HEK293T (cell line): ENCODE measurements around the gene EPHB6.

Source experiments
- CTCF ChIA-PET: fragments of 350-600 bp; formaldehyde crosslinking; extraction: SDS; loops from one replicate; lab custom pipeline; 2021; ENCODE audit warnings: antibody characterized with exemption, inconsistent platforms; lab: Yijun Ruan, JAX
- POLR2A ChIA-PET: fragments of 350-600 bp; formaldehyde crosslinking; extraction: SDS; loops from one replicate; lab custom pipeline; 2020; ENCODE audit warnings: antibody characterized with exemption, inconsistent platforms; lab: Yijun Ruan, JAX
- DNase-seq: peaks from one replicate; pipeline ENCODE4 v3.0.0; 2012; ENCODE audit warnings: mixed read lengths; ENCODE audit errors: extremely low spot score
- ARNT ChIP-seq: fragments of 450-650 bp; IDR thresholded peaks from 2 replicates; pipeline ENCODE4 v1.6.1; 2017; ENCODE audit warnings: mild to moderate bottlenecking
- BHLHE40 ChIP-seq: fragments of 450-650 bp; IDR thresholded peaks from 2 replicates; pipeline ENCODE4 v1.6.1; 2016; ENCODE audit warnings: mild to moderate bottlenecking, moderate library complexity, borderline replicate concordance
- CTBP1 ChIP-seq: fragments of 450-650 bp; IDR thresholded peaks from 2 replicates; pipeline ENCODE4 v1.6.1; 2016; ENCODE audit warnings: borderline replicate concordance
- ELF4 ChIP-seq: fragments of 450-650 bp; IDR thresholded peaks from 2 replicates; pipeline ENCODE4 v1.6.1; 2017; ENCODE audit warnings: antibody characterized with exemption
- FOXA1 ChIP-seq: fragments of 450-650 bp; IDR thresholded peaks from 2 replicates; pipeline ENCODE4 v1.6.1; 2016; ENCODE audit warnings: mild to moderate bottlenecking
- FOXK2 ChIP-seq: fragments of 450-650 bp; IDR thresholded peaks from 2 replicates; pipeline ENCODE4 v1.6.1; 2016; ENCODE audit warnings: mild to moderate bottlenecking
- FOXM1 ChIP-seq: fragments of 450-650 bp; IDR thresholded peaks from 2 replicates; pipeline ENCODE4 v1.6.1; 2017; ENCODE audit warnings: mild to moderate bottlenecking, borderline replicate concordance
- HDGF ChIP-seq: fragments of 450-650 bp; IDR thresholded peaks from 2 replicates; pipeline ENCODE4 v1.6.1; 2017; ENCODE audit warnings: antibody characterized with exemption, borderline replicate concordance
- L3MBTL2 ChIP-seq: fragments of 450-650 bp; conservative IDR thresholded peaks from 2 replicates; pipeline ENCODE4 v1.6.1; 2016; ENCODE audit warnings: mild to moderate bottlenecking
- LEF1 ChIP-seq: fragments of 450-650 bp; IDR thresholded peaks from 2 replicates; pipeline ENCODE4 v1.6.1; 2017; ENCODE audit warnings: mild to moderate bottlenecking, borderline replicate concordance
- NFRKB ChIP-seq: fragments of 450-650 bp; IDR thresholded peaks from 2 replicates; pipeline ENCODE4 v1.6.1; 2016; ENCODE audit warnings: mild to moderate bottlenecking, moderate library complexity
- PKNOX1 ChIP-seq: fragments of 450-650 bp; IDR thresholded peaks from 2 replicates; pipeline ENCODE4 v1.6.1; 2016
- SP1 ChIP-seq: fragments of 450-650 bp; IDR thresholded peaks from 2 replicates; pipeline ENCODE4 v1.6.1; 2017
- SUZ12 ChIP-seq: fragments of 450-650 bp; IDR thresholded peaks from 2 replicates; pipeline ENCODE4 v1.6.1; 2016; ENCODE audit warnings: mild to moderate bottlenecking
- TARDBP ChIP-seq: fragments of 450-650 bp; IDR thresholded peaks from 2 replicates; pipeline ENCODE4 v1.6.1; 2016
- ZNF384 ChIP-seq: fragments of 450-650 bp; IDR thresholded peaks from 2 replicates; pipeline ENCODE4 v1.6.1; 2016

EPHB6 gene

DNA sequence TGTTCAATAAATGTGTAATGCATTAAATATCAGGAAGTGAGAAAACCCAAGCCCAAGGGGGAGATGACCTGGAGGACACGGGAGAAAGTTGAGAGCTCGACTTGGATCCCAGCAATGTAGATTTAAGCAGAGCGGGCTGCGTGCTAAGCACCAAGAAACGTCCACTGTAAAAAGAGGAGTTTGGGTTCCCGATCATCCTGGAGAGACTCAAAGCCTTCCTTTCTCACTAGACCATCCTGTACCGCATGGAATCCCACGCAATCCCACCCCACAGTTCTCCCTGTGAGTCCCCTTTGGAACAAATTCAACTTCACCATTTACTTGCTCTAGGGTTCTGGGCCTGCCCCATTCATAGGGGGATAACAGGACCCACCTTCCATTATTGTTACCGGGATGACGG is 28.3 kb downstream of the EPHB6 start:
- no peak for TF ChIP-seq ZNF384
- TF ChIP-seq LEF1: no peak
- TF ChIP-seq SUZ12: no peak
- no peak for TF ChIP-seq NFRKB
- DNase-seq: no peak
- CTCF ChIA-PET: interaction anchor here (3.5 kb wide), 1 partner anchor 11 kb away, joined by 14 read pairs; no protein-coding TSS in a partner anchor
- POLR2A ChIA-PET: no interaction called here

DNA sequence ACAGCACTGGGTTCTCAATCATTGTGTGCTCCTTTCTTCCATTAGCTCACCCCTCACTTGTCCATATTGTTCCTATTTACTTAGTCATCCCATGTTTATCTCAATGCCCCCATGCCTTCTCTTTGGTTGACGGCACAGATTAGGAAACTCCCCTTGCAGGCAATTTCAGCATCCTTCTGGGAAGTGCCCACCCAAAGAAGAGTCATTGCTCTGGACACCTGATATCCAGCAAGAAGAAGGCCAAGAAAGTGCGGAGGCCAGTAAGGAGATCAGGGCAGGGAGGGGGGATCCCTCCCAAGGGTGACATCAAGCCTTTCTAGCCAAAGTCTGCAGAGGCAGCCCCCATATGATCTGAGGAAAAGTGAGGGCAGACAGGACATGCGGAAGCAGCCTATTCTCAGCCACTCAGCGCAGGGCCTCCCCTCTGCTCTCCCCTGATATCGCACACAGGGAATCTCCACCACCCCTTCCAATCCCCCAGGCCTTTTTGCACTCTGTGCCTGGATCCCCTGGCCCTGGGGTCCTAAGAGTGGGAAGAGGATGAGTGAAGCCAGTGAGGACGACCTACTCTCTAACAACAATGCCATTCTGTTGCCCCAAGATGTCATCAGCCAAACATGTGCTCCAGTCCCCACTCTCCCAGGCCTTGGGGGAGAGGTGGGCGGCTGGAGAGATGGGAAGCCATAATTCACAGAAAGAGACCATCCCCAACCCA is 28.9 kb downstream of the EPHB6 start:
- ChIA-PET CTCF (interaction anchor here (3.5 kb wide), 1 partner anchor 11 kb away, joined by 14 read pairs; no protein-coding TSS in a partner anchor), POLR2A (no interaction called here)
- no peak for TF ChIP-seq TARDBP
- DNase-seq: no peak

DNA sequence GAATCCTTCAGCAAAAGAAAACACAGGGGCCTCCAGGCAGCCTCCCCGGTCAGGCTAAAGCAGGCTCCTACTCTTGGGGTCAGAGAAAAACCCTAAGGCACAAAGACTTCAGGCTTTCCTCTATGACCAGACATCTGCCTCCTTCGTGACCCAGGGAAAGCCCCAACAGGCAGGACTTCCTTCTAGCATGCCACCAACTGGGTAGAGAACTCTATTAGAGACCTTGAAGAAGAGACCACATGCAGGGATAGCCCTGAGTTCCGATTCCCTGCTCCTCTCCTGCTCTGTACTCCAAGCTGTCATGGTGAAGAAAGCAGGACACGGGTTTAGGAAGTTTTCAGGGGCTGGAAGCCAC is 29.4 kb downstream of the EPHB6 start:
- POLR2A ChIA-PET: no interaction called here
- TF ChIP-seq SUZ12: no peak
- TF ChIP-seq SP1: no peak
- TF ChIP-seq ZNF384: no peak
- CTCF ChIA-PET: no interaction called here
- no peak for DNase-seq

GRCh38 chr7:142885311-142886230 is 30.7 kb downstream of the EPHB6 start, which contains the start of gene TRPV6:
Gene TRPV6 (minus strand): TSS chr7:142885745.
- no peak for TF ChIP-seq SP1
- no peak for TF ChIP-seq HDGF
- TF ChIP-seq CTBP1: no peak
- no peak for TF ChIP-seq L3MBTL2
- TF ChIP-seq ARNT: no peak
- CTCF ChIA-PET: interaction anchor here (1.8 kb wide), 1 partner anchor 330 kb away, joined by 7 read pairs; no protein-coding TSS in a partner anchor
- POLR2A ChIA-PET: no interaction called here
- no peak for DNase-seq

GRCh38 chr7:142886866-142887265 is 32.0 kb downstream of the EPHB6 start:
- TF ChIP-seq NFRKB: no peak
- no peak for TF ChIP-seq TARDBP
- no peak for TF ChIP-seq LEF1
- TF ChIP-seq CTBP1: no peak
- no peak for TF ChIP-seq FOXK2
- no peak for TF ChIP-seq SP1
- TF ChIP-seq FOXA1: no peak
- TF ChIP-seq FOXM1: no peak
- TF ChIP-seq ELF4: no peak
- no peak for TF ChIP-seq BHLHE40
- TF ChIP-seq PKNOX1: no peak
- no peak for TF ChIP-seq SUZ12
- no peak for TF ChIP-seq ZNF384
- no peak for TF ChIP-seq HDGF
- no peak for TF ChIP-seq L3MBTL2
- TF ChIP-seq ARNT: no peak
- ChIA-PET POLR2A (no interaction called here), CTCF (interaction anchor here (1.8 kb wide), 1 partner anchor 328 kb away, joined by 7 read pairs; no protein-coding TSS in a partner anchor)
- DNase-seq: no peak

GRCh38 chr7:142887282-142888015 is 32.6 kb downstream of the EPHB6 start:
- CTCF ChIA-PET: interaction anchor here (1.8 kb wide), 1 partner anchor 328 kb away, joined by 7 read pairs; no protein-coding TSS in a partner anchor
- POLR2A ChIA-PET: no interaction called here
- DNase-seq: no peak
- TF ChIP-seq L3MBTL2: no peak
- TF ChIP-seq NFRKB: no peak
- TF ChIP-seq ZNF384: no peak
- TF ChIP-seq SP1: no peak
- TF ChIP-seq CTBP1: no peak
- TF ChIP-seq FOXA1: no peak
- no peak for TF ChIP-seq ARNT
- no peak for TF ChIP-seq ELF4
- TF ChIP-seq TARDBP: no peak
- no peak for TF ChIP-seq HDGF
- no peak for TF ChIP-seq SUZ12
- no peak for TF ChIP-seq FOXK2
- TF ChIP-seq FOXM1: no peak
- TF ChIP-seq BHLHE40: no peak
- no peak for TF ChIP-seq LEF1
- no peak for TF ChIP-seq PKNOX1
